ENCODE measurements around the gene BCAP29.
"Not testable (repeated sequence)": the region's sequence is repeated elsewhere in the genome, so short reads cannot be mapped to it uniquely, and the experiment has no call there.

BCAP29 gene

GRCh38 chr7:107622894-107623293 is 42.8 kb downstream of the BCAP29 start:
- Histone ChIP-seq H3K4me3 (ENCODE audit: low read length in 2 of 2) (no peak overlapping the region), H3K27ac (ENCODE audit: low read length) (no peak overlapping the region), H3K4me1 (ENCODE audit: control insufficient read depth, insufficient read depth, low read length) (no peaks in the 10 kb centered on the region), H3K36me3 (ENCODE audit: control insufficient read depth in 2 of 2, insufficient read depth in 2 of 2, low read length in 2 of 2) (peaks cover 0 to 8% of the 10 kb centered on the region in 2 donors), H3K9ac (ENCODE audit: low read length in 2 of 2) (no peak overlapping the region), H3K9me3 (ENCODE audit: control insufficient read depth in 2 of 2, low read length in 2 of 2) (no peaks in the 10 kb centered on the region), H3K27me3 (ENCODE audit: control insufficient read depth in 1 of 2, insufficient read depth in 2 of 2, low read length in 2 of 2) (no peaks in the 10 kb centered on the region)

- Histone ChIP-seq H3K4me1 (ENCODE audit: control insufficient read depth, insufficient read depth, low read length) (no peaks in the 10 kb centered on the region), H3K27me3 (ENCODE audit: control insufficient read depth in 1 of 2, insufficient read depth in 2 of 2, low read length in 2 of 2) (no peaks in the 10 kb centered on the region), H3K9ac (ENCODE audit: low read length in 2 of 2) (no peak overlapping the region), H3K4me3 (ENCODE audit: low read length in 2 of 2) (no peak overlapping the region), H3K9me3 (ENCODE audit: control insufficient read depth in 2 of 2, low read length in 2 of 2) (no peaks in the 10 kb centered on the region), H3K36me3 (ENCODE audit: control insufficient read depth in 2 of 2, insufficient read depth in 2 of 2, low read length in 2 of 2) (no peaks in the 10 kb centered on the region), H3K27ac (ENCODE audit: low read length) (no peak overlapping the region)
Measured at GRCh38 chr7:107627002-107627401, 47.0 kb downstream of the BCAP29 start.

DNA sequence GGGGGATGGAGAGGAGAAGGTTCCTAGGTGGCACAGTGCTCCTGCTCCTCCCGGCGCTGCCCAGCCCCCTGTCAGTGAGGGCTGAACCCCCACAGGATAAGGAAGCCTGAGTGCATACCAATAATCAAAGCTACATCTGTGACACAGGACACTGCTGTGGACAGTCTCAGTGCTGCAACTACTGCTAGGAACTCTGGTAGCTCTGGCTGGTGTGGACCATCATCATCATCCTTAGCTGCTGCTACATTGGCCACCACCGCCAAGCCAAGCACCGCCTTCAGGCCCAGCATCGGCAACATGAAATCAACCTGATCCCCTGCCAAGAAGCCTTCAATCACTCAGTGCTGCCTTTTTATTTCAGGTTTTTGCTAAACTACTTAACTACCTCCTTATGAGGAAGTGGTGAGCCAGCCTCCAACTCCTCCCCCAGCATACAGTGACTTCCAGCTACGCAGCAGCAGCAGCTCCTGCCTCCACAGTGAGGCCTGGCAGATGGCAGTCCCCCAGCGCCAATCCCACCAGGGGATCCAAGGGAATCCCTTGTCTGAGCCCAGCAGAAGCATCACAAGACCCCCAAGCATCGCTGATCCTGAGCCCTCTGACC is 48.5 kb downstream of the BCAP29 start:
- H3K4me1 ChIP-seq (ENCODE audit: control insufficient read depth, insufficient read depth, low read length) = no peaks in the 10 kb centered on the region
- H3K4me3 ChIP-seq (ENCODE audit: low read length in 2 of 2) = no peak overlapping the region
- no peaks in the 10 kb centered on the region for H3K9me3 ChIP-seq (ENCODE audit: control insufficient read depth in 2 of 2, low read length in 2 of 2)
- H3K36me3 ChIP-seq (ENCODE audit: control insufficient read depth in 2 of 2, insufficient read depth in 2 of 2, low read length in 2 of 2) = no peaks in the 10 kb centered on the region
- no peak overlapping the region for H3K27ac ChIP-seq (ENCODE audit: low read length)
- H3K9ac ChIP-seq (ENCODE audit: low read length in 2 of 2) = no peak overlapping the region
- no peaks in the 10 kb centered on the region for H3K27me3 ChIP-seq (ENCODE audit: control insufficient read depth in 1 of 2, insufficient read depth in 2 of 2, low read length in 2 of 2)

DNA sequence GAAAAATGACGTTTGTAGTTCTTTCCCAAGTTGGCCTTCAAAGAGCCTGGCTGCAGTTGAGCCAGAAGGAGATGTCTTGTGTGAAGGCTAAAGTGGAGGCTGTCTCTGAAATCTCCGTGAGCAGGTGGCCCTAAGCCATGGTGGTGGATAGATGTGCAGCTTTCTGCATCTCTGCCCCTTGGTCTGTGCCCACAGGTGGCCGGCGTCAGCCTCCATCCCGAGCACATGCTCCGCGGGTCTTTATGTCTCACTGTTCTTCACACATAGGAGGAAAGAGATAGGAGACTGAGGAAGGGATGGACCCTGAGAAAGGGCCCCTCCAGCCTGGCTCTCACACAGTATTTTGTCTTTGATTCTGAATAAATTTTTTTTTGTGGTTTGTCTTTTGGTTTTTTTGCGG is 50.3 kb downstream of the BCAP29 start:
- no peaks in the 10 kb centered on the region for H3K36me3 ChIP-seq (ENCODE audit: control insufficient read depth in 2 of 2, insufficient read depth in 2 of 2, low read length in 2 of 2)
- no peak overlapping the region for H3K4me3 ChIP-seq (ENCODE audit: low read length in 2 of 2)
- H3K27me3 ChIP-seq (ENCODE audit: control insufficient read depth in 1 of 2, insufficient read depth in 2 of 2, low read length in 2 of 2) = no peaks in the 10 kb centered on the region
- no peaks in the 10 kb centered on the region for H3K9me3 ChIP-seq (ENCODE audit: control insufficient read depth in 2 of 2, low read length in 2 of 2)
- H3K4me1 ChIP-seq (ENCODE audit: control insufficient read depth, insufficient read depth, low read length) = no peaks in the 10 kb centered on the region
- H3K9ac ChIP-seq (ENCODE audit: low read length in 2 of 2) = no peak overlapping the region
- no peak overlapping the region for H3K27ac ChIP-seq (ENCODE audit: low read length)

- H3K4me3 ChIP-seq (ENCODE audit: low read length in 2 of 2) = no peak overlapping the region
- H3K9me3 ChIP-seq (ENCODE audit: control insufficient read depth in 2 of 2, low read length in 2 of 2) = no peaks in the 10 kb centered on the region
- H3K4me1 ChIP-seq (ENCODE audit: control insufficient read depth, insufficient read depth, low read length) = no peaks in the 10 kb centered on the region
- no peaks in the 10 kb centered on the region for H3K27me3 ChIP-seq (ENCODE audit: control insufficient read depth in 1 of 2, insufficient read depth in 2 of 2, low read length in 2 of 2)
- H3K9ac ChIP-seq (ENCODE audit: low read length in 2 of 2) = no peak overlapping the region
- H3K27ac ChIP-seq (ENCODE audit: low read length) = no peak overlapping the region
- no peaks in the 10 kb centered on the region for H3K36me3 ChIP-seq (ENCODE audit: control insufficient read depth in 2 of 2, insufficient read depth in 2 of 2, low read length in 2 of 2)
Measured at GRCh38 chr7:107631588-107632491, 51.8 kb downstream of the BCAP29 start.

DNA sequence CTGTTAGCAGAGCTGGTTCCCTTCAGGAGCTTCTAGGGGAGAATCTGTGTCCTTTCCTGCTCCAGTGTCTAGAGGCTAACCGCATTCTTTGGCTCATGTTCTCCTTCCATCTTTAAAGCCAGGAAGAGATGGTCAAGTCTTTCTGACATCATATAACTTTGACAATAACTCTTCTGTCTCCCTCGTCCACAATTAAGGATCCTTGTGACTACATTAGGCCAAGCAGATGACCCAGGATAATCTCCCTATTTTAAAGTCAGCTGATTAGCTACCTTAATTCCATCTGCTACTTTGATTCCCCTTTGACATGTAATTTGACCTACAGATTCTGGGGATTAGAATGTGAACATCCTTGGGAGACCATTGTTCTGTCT is 52.4 kb downstream of the BCAP29 start:
- no peaks in the 10 kb centered on the region for H3K36me3 ChIP-seq (ENCODE audit: control insufficient read depth in 2 of 2, insufficient read depth in 2 of 2, low read length in 2 of 2)
- H3K27me3 ChIP-seq (ENCODE audit: control insufficient read depth in 1 of 2, insufficient read depth in 2 of 2, low read length in 2 of 2) = no peaks in the 10 kb centered on the region
- H3K9me3 ChIP-seq (ENCODE audit: control insufficient read depth in 2 of 2, low read length in 2 of 2) = no peaks in the 10 kb centered on the region
- H3K27ac ChIP-seq (ENCODE audit: low read length) = no peak overlapping the region
- no peak overlapping the region for H3K9ac ChIP-seq (ENCODE audit: low read length in 2 of 2)
- H3K4me3 ChIP-seq (ENCODE audit: low read length in 2 of 2) = no peak overlapping the region
- H3K4me1 ChIP-seq (ENCODE audit: control insufficient read depth, insufficient read depth, low read length) = no peaks in the 10 kb centered on the region

- H3K36me3 ChIP-seq (ENCODE audit: control insufficient read depth in 2 of 2, insufficient read depth in 2 of 2, low read length in 2 of 2) = no peaks in the 10 kb centered on the region
- no peaks in the 10 kb centered on the region for H3K27me3 ChIP-seq (ENCODE audit: control insufficient read depth in 1 of 2, insufficient read depth in 2 of 2, low read length in 2 of 2)
- no peak overlapping the region for H3K9ac ChIP-seq (ENCODE audit: low read length in 2 of 2)
- H3K4me3 ChIP-seq (ENCODE audit: low read length in 2 of 2) = no peak overlapping the region
- H3K27ac ChIP-seq (ENCODE audit: low read length) = no peak overlapping the region
- H3K9me3 ChIP-seq (ENCODE audit: control insufficient read depth in 2 of 2, low read length in 2 of 2) = no peaks in the 10 kb centered on the region
- H3K4me1 ChIP-seq (ENCODE audit: control insufficient read depth, insufficient read depth, low read length) = no peaks in the 10 kb centered on the region
Measured at GRCh38 chr7:107638594-107638993, 58.5 kb downstream of the BCAP29 start.

DNA sequence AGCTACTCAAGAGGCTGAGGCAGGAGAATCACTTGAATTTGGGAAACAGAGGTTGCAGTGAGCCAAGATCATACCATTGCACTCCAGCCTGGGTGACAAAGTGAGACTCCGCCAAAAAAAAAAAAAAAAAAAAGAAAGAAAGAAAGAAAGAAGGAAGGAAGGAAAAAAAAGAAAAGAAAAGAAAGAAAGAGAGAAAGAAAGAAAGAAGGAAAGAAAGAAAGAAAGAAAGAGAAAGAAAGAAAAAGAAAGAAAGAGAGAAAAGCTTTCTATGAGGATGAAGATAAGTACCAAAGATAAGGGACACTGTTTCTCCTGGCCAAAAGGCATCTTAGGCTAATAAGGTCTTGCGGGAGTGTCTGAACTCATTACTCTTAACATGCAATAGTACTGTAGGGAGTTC is 59.0 kb downstream of the BCAP29 start:
- not testable (repeated sequence) for H3K9me3 ChIP-seq (ENCODE audit: control insufficient read depth in 2 of 2, low read length in 2 of 2); H3K4me3 ChIP-seq (ENCODE audit: low read length in 2 of 2); H3K27me3 ChIP-seq (ENCODE audit: control insufficient read depth in 1 of 2, insufficient read depth in 2 of 2, low read length in 2 of 2); H3K36me3 ChIP-seq (ENCODE audit: control insufficient read depth in 2 of 2, insufficient read depth in 2 of 2, low read length in 2 of 2); H3K27ac ChIP-seq (ENCODE audit: low read length); H3K4me1 ChIP-seq (ENCODE audit: control insufficient read depth, insufficient read depth, low read length); H3K9ac ChIP-seq (ENCODE audit: low read length in 2 of 2)

- Histone ChIP-seq H3K4me1 (ENCODE audit: control insufficient read depth, insufficient read depth, low read length) (no peaks in the 10 kb centered on the region), H3K27ac (ENCODE audit: low read length) (no peak overlapping the region), H3K9me3 (ENCODE audit: control insufficient read depth in 2 of 2, low read length in 2 of 2) (no peaks in the 10 kb centered on the region), H3K36me3 (ENCODE audit: control insufficient read depth in 2 of 2, insufficient read depth in 2 of 2, low read length in 2 of 2) (no peaks in the 10 kb centered on the region), H3K27me3 (ENCODE audit: control insufficient read depth in 1 of 2, insufficient read depth in 2 of 2, low read length in 2 of 2) (no peaks in the 10 kb centered on the region), H3K9ac (ENCODE audit: low read length in 2 of 2) (no peak overlapping the region), H3K4me3 (ENCODE audit: low read length in 2 of 2) (no peak overlapping the region)
Measured at GRCh38 chr7:107641676-107642075, 61.6 kb downstream of the BCAP29 start.

- Histone ChIP-seq H3K4me1 (ENCODE audit: control insufficient read depth, insufficient read depth, low read length) (no peaks in the 10 kb centered on the region), H3K9ac (ENCODE audit: low read length in 2 of 2) (no peak overlapping the region), H3K4me3 (ENCODE audit: low read length in 2 of 2) (no peak overlapping the region), H3K27me3 (ENCODE audit: control insufficient read depth in 1 of 2, insufficient read depth in 2 of 2, low read length in 2 of 2) (no peaks in the 10 kb centered on the region), H3K9me3 (ENCODE audit: control insufficient read depth in 2 of 2, low read length in 2 of 2) (no peaks in the 10 kb centered on the region), H3K27ac (ENCODE audit: low read length) (no peak overlapping the region), H3K36me3 (ENCODE audit: control insufficient read depth in 2 of 2, insufficient read depth in 2 of 2, low read length in 2 of 2) (no peaks in the 10 kb centered on the region)
Measured at GRCh38 chr7:107642501-107642900, 62.5 kb downstream of the BCAP29 start.

GRCh38 chr7:107643407-107643806 is 63.4 kb downstream of the BCAP29 start:
- no peak overlapping the region for H3K4me3 ChIP-seq (ENCODE audit: low read length in 2 of 2)
- no peaks in the 10 kb centered on the region for H3K36me3 ChIP-seq (ENCODE audit: control insufficient read depth in 2 of 2, insufficient read depth in 2 of 2, low read length in 2 of 2)
- no peaks in the 10 kb centered on the region for H3K9me3 ChIP-seq (ENCODE audit: control insufficient read depth in 2 of 2, low read length in 2 of 2)
- no peak overlapping the region for H3K27ac ChIP-seq (ENCODE audit: low read length)
- no peak overlapping the region for H3K9ac ChIP-seq (ENCODE audit: low read length in 2 of 2)
- no peaks in the 10 kb centered on the region for H3K4me1 ChIP-seq (ENCODE audit: control insufficient read depth, insufficient read depth, low read length)
- no peaks in the 10 kb centered on the region for H3K27me3 ChIP-seq (ENCODE audit: control insufficient read depth in 1 of 2, insufficient read depth in 2 of 2, low read length in 2 of 2)

Measured in stomach smooth muscle (tissue), 2 donors.